ENCODE data around the gene CEP63.
A peak's percentile ranks its signal among the peaks of the same experiment; 100 is the strongest.

CEP63 gene

DNA sequence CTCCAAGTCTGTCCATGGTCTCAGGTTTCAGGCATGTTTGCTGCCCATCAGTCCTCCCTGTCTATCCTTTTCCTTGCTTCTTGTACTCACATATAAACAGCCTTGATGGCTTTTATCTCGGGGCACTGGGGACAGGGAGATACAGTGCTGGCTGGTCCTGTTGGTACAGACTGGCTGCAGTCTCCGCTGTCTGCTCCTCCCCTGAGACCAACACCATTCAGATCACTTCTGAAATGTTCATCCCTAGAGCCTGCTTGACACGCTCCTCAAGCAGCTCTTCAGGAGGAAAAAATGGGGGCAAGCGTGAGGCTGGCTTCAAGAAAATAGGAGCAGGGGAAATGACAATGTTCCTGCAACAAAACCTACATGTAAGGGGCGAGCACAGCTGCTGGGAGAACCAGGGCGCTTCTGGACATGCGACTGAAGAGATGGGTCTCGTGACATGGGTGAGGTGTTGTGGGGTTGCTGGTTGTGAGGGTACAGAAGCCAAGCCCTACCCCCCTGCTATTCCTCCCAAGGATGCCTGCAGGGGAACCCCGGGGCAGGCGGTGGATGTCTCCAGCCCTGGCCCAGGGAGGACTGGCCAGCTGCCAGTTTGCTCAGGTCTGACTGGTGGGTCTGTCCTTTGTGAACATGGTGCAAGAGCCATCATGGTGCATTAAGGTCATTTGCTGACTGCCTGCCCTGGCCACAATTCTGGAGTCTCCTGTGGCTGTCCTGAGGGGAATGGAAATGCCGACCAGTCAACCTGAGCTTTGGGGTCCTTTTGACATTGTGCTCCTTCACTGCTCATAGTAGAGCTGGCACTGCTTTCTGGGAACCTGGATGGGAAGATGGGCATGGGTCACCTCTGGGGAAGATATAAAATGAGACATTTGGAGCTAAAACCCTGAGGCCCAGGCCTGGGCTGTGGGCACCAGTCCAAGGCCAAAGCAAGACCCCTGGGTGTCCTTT, 124.9 kb downstream of the CEP63 start:
- DNase-seq = no peak

DNA sequence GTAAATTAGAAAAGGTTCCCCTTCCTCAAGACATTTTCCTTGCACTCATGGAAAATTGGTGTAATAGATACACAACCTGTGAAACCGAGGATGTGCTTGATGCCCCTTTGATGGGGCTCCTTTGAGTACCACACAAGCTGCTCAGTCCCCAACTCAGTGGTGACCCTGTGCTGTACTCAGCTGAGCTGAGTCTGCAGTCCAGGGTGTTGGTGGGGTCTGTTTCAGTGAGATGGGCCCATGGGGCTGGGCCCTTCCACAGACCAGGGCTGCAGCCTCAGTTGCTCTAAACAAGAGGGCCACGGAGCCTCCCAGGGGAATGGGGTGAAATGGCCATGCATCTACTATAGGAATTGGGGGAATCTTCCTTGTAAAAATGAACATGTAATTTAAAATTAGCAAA, 125.7 kb downstream of the CEP63 start:
- no peak for DNase-seq

DNA sequence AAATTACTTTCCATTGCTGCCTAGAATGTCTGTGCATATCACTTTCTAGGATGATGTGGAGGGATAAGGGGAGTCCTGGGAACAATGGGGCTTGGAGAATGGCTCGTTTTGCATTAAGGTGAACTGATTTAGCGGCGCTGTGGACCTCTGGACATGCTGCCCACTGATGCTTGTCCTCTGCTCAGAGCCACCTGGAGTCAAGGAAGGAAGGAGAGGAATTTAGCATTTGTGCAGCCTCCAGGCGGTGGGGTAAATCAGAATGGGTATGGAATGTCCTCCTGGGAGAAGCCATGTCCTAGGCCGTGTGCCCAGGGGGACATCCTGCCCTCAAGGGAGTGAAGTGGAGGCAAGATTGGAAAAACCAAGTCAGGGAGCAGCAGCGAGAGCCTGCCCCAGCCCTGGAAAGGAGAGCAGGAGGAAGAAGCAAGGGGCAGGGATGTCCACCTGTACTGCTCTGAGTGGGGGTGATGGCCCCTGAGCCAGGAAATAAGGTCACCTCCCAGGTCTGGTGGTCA, 127.2 kb downstream of the CEP63 start:
- no peak for DNase-seq

DNA sequence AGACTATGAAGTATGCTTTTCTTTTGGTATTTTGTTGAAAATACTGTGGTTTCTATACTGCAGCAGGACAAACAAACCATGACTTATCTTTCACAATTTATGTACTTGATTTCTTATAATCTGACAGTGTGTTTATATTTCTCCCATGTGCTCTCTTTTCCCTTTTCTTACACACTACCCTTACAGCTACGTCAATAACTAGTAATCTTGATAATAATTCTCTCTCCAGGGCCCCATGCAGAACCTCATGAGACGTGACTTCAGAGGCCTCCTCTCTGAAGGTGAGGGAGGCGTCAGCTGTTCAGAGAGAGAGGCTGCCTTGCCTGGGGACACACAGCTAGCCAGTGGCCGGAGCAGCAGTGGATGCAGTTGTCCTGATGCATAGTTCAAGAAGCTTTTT, 129.1 kb downstream of the CEP63 start:
- DNase-seq = no peak

DNA sequence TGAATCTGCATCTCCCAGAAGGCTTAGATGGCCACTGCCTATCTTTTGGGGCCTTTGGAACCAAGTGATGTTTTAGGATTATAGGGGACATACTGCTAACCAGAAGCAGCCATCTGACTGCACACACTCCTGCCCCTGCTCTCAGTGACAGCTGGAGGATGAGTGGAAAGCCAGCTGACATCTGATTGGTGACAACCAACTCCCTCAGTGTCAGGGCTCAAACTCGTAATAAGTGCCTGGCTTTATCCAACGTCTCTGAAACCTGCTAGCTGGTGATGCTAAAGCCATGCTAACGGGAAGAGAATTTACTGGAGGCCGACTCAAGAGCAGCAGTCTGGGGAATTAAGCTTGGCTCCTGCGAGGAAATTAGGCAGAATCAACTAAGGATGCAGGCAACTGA, 129.9 kb downstream of the CEP63 start:
- no peak for DNase-seq

DNA sequence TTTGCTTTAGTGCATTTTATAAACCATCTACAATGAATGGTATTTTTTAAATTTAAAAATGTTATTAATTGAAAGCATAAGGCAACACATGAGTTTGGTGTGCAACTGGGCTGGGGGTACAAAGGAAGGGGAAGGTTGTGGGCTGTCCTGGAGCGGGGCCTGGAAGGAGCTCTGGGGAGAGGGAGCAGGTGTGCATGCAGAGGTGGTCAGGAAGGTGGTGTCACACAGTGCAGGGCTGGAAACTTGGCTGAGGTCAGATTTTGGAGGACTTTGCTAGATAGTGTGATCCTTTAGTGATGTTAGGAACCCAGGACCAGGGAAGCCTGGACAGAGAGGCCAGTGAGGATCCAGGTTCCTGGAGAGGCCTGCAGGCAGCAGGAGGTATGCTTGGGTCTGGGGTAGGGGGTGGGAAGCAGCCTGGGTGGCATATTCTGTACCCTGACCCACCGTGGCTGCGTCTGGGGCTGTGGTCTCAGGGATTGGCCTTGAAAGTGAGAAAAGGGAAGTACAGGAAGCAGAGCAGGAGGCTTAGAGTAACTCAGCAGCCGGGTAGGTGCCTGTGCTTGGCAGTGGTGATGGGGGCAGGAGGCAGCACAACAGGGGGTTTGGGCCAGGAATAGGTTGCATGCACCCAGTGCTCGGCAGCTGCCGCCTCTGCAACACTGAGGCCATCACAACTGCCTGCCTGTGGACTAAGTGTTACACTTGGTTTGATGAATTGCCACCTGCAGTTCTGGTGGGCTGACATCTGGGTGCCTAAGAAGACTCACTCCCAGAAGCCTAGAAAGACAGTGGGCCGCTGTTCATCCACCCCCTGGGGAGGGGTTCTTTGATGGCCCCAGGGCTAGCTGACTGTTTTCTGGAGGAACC, 132.0 kb downstream of the CEP63 start:
- DNase-seq = no peak

DNA sequence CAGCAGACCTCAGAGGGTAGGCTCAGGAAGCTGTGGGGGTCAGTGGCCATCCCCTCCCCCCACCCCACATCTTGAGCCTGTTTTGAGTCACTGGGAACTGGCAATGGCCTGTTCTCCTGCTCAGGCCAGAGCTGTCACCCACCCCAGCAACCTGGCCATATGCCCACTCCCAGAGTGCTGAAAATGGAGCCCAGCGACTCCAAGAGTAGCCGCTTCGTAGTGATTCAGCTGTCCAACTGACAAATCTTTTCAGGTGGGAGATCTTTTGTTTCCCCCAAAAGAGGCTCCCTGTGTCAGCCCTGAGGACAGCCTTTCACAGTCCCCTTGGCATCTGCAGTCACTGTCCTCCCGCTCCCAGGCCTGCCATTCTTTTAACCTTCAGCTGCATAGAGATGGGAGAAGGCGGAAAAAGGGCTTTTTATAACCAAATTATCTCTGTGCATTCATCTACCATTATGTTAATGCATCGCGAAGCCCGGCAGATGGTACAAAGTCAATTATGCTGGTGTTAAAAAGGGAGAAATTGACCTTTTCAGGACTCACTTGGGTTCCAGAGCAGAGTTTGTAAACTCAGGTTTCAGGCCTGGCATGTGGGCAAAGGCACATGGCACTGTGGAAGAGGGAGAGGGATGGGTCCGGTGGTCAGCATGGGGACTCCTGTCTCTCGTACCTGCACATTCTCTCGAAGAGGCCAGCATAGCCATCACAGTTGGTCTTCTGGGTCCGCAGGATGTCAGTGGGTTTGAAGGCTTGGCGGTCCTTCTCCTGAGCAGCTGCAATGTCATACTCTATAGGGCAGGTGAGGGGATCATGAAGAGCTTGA, 132.8 kb downstream of the CEP63 start:
- DNase-seq = no peak

DNA sequence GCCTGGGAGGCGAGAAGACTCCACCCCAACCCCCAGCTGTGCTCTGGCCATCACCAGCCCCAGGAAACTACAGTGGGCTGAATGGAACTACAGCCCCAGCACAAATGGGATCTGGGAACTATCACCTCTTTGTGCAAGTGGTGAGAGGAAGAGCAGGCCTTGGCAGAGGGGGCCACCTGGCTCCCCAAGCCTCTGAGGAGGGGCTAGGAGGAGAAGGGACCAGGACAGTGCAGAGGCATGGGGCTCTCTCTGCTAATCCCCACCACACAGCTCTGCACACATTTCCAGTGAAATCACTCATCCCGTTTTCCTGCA, 133.4 kb downstream of the CEP63 start:
- DNase-seq = no peak

DNA sequence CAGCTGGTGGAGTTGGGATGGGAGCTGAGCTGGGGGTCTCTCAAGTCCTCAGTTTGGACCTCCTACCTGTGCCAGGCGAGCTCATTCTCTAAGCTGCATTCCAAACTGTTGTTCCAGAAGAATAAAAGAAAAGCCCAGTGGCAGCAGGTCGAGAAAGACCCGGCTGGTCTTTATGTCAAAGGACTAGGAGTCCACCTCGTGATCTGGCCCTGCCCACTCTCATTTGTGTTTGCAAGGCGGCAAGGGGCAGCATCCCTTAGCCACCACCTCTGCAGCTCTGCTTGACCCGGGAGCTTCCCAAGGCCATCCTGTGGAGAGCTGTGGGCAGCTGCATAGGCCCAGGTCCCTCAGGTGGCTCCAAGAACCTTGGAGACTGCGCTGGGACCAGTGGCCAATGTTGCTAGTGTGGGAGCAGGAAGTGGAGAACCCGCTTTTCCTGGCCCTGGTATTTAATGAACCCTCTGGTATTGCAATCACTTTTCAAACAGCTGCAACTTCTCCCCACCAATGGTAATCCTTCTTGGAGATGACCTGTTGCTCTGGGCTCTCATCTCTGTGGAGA, 134.1 kb downstream of the CEP63 start:
- no peak for DNase-seq

DNA sequence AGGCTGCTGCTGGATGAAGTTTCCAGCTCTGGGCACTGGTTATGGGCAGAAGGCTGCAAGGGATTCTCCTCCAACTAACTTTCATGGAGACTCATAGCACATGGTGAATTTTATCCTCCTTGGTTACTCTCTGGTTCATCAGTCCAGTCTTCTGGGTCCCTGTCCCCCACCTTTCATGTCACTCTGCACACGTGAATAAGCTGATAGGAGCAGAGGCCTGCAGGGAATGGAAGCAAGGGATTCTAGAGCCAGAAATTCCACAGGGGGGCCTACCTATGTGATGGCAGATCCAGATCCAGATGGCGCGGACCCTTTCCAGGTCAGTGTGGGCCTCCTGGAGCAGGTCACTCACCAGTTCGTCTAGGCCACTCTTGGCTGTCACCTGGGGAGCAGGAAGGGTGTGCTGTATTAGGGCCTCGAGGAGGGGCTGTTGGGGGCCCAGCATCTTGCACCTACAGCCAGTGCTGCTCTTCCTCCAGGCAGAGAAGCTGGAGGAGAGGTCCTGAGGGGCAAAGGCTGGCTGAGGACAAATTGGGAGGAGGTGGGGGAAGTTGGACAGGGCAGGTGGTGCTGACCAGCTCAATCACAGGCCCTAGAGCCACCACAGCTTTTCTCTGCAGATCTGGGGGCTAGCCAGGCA, 134.7 kb downstream of the CEP63 start:
- DNase-seq = no peak

DNA sequence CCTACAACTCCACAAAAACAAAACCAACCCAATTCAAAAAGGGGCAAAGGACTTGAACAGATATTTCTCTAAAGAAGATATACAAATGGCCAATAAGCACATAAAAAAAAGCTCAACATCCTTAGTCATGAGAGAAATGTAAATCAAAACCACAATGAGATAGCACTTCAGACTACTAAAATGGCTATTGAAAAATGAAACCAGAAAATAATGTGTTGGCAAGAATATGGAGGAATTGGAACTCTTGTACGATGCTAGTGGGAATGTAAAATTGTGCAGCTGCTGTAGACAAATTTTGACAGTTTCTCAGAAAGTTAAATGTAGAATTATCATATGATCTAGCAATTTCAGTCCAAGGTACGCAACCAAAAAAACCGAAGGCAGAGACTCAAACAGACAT, 136.0 kb downstream of the CEP63 start:
- peak; percentile 30 for DNase-seq

DNA sequence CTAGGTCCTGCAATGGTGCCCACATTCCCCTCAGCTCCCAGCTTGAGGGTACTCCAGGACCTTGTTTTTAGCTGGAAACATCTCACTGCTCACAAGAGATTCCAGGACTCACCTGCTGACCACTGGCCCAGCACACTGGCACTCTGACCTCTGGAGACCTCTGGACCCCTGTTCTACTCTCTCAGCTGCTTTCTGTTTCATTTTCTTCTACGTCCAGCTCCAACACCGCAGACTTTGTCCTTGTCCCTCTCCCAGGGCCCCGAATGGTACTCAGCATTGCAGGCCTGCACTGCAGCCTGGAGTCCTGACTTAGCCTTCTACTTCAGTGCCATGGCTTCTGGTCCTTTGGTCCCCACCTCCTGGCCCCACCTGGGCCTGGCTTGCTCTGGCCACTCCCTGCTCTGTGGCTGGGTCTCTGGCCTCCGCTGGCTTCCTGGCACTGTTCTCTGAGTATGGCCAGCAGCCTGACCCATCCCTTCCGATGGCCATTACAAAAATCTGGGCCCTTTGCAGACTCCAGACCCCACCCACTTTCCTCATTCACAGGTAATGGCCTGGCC, 137.0 kb downstream of the CEP63 start:
- no peak for DNase-seq

DNA sequence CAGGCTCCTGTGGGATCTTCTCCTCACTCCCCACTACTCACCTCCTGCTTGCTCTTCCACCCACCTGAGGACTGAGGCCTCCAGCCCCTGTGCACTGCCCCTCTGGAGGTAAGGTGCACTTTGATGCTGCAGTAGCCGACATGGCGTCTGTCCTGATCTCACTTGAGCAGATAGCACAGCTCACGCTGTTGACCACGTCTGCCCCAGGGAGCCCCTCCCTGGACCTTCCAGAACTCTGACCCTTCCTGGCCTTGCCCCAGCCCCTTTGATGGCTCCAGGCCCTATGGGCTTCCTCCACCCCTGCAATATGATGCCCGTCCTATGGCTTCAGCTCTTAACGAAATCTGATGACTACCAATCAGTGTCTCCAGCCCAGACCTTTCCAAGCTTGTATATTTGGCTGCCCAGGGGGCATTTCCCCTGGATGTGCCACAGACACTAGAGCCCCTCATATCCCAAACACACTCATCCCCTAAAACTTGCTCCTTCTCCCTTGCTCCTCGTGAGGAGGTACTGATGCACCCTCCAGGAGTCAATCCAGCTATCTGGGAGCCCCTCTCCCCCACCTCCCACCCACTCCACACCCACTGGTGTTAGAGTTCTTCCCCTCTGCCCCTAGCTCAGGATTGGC, 137.9 kb downstream of the CEP63 start:
- no peak for DNase-seq

Data from hematopoietic multipotent progenitor cell treated with erythropoietin and hydrocortisone succinate and interleukin-3 and kit ligand, for 4 days (in vitro differentiated cells).